ENCODE measurements around the gene MYL7. TPM values are rescaled to one million over a fixed set of nuclear protein-coding genes. Genes with fewer than 3 reads are reported as not detected.

The MYL7 gene
- total and polyA plus RNA-seq, 2 of the 13 experiments (the other 11 are each of a cell fraction or from before 2014, with no cell fraction given), result 1.8 TPM; not detected in 1

DNA sequence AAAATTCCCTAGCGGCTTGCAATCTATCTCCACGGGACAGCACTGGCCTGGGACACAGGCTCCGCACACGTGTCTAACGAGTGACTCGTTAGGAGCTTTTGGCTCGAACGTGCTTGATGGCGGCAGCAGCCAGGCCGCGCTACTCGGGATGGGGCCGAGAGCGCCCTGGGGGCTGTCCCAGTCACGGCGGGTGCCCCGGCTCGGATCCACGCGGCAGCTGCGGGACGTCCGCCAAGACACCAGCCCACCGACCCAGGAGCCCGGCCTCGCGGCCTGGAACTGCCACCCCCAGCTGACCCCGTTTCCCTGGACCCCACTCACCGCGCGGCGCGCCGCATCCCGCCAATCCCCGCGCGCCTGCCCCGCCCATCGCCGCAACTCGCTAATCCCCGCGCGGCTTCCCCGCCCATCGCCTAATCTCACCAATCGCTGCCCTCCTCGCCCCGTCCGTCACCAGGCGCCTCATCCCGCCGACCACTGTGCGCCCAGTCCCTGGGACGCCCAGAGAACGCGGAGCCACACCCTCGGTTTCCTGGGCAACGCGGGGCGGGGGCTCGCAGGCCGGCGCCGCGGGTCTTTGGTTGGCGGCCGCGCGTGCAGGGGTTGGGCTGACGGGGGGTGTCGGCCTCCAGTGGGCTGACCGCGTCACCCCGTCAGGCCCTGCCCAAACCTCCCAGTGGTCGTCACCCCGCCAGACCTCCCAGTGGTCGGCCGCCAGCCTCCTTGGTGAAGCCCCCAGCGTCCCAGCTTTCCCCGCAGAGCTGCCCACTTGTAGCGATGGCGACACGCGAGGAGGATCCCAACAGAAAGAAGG lies 17.7 kb downstream of the MYL7 start, which contains the start of gene POLD2 (continued):
- TF ChIP-seq, protein P1, sequence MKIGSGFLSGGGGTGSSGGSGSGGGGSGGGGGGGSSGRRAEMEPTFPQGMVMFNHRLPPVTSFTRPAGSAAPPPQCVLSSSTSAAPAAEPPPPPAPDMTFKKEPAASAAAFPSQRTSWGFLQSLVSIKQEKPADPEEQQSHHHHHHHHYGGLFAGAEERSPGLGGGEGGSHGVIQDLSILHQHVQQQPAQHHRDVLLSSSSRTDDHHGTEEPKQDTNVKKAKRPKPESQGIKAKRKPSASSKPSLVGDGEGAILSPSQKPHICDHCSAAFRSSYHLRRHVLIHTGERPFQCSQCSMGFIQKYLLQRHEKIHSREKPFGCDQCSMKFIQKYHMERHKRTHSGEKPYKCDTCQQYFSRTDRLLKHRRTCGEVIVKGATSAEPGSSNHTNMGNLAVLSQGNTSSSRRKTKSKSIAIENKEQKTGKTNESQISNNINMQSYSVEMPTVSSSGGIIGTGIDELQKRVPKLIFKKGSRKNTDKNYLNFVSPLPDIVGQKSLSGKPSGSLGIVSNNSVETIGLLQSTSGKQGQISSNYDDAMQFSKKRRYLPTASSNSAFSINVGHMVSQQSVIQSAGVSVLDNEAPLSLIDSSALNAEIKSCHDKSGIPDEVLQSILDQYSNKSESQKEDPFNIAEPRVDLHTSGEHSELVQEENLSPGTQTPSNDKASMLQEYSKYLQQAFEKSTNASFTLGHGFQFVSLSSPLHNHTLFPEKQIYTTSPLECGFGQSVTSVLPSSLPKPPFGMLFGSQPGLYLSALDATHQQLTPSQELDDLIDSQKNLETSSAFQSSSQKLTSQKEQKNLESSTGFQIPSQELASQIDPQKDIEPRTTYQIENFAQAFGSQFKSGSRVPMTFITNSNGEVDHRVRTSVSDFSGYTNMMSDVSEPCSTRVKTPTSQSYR (CRISPR knock-in tag; IDR thresholded peaks at IDR 0.05; ENCODE audit: borderline replicate concordance), result peak; percentile 29; the same call in 1 of the 2 replicates
- TF ChIP-seq, protein P2, sequence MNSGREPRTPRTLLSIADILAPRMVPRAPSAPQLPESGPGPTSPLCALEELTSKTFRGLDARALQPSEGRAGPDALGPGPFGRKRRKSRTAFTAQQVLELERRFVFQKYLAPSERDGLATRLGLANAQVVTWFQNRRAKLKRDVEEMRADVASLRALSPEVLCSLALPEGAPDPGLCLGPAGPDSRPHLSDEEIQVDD (CRISPR knock-in tag; IDR thresholded peaks at IDR 0.05; ENCODE audit: borderline replicate concordance), result peak; percentile 46; the same call in 1 of the 2 replicates
- TF ChIP-seq ARNT2 (CRISPR knock-in tag; IDR thresholded peaks at IDR 0.05; ENCODE audit: low read depth), result peak; percentile 86; the same call in 1 of the 2 replicates
- no peak for TF ChIP-seq NFATC3 (CRISPR knock-in tag; IDR thresholded peaks at IDR 0.05)
- peak; percentile 72; the same call in 1 of the 2 replicates for TF ChIP-seq ZNF782 (CRISPR knock-in tag; IDR thresholded peaks at IDR 0.05; ENCODE audit: borderline replicate concordance)
- TF ChIP-seq, protein P3, sequence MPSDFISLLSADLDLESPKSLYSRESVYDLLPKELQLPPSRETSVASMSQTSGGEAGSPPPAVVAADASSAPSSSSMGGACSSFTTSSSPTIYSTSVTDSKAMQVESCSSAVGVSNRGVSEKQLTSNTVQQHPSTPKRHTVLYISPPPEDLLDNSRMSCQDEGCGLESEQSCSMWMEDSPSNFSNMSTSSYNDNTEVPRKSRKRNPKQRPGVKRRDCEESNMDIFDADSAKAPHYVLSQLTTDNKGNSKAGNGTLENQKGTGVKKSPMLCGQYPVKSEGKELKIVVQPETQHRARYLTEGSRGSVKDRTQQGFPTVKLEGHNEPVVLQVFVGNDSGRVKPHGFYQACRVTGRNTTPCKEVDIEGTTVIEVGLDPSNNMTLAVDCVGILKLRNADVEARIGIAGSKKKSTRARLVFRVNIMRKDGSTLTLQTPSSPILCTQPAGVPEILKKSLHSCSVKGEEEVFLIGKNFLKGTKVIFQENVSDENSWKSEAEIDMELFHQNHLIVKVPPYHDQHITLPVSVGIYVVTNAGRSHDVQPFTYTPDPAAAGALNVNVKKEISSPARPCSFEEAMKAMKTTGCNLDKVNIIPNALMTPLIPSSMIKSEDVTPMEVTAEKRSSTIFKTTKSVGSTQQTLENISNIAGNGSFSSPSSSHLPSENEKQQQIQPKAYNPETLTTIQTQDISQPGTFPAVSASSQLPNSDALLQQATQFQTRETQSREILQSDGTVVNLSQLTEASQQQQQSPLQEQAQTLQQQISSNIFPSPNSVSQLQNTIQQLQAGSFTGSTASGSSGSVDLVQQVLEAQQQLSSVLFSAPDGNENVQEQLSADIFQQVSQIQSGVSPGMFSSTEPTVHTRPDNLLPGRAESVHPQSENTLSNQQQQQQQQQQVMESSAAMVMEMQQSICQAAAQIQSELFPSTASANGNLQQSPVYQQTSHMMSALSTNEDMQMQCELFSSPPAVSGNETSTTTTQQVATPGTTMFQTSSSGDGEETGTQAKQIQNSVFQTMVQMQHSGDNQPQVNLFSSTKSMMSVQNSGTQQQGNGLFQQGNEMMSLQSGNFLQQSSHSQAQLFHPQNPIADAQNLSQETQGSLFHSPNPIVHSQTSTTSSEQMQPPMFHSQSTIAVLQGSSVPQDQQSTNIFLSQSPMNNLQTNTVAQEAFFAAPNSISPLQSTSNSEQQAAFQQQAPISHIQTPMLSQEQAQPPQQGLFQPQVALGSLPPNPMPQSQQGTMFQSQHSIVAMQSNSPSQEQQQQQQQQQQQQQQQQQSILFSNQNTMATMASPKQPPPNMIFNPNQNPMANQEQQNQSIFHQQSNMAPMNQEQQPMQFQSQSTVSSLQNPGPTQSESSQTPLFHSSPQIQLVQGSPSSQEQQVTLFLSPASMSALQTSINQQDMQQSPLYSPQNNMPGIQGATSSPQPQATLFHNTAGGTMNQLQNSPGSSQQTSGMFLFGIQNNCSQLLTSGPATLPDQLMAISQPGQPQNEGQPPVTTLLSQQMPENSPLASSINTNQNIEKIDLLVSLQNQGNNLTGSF (CRISPR knock-in tag; IDR thresholded peaks at IDR 0.05), result no peak
- TF ChIP-seq, protein P4, sequence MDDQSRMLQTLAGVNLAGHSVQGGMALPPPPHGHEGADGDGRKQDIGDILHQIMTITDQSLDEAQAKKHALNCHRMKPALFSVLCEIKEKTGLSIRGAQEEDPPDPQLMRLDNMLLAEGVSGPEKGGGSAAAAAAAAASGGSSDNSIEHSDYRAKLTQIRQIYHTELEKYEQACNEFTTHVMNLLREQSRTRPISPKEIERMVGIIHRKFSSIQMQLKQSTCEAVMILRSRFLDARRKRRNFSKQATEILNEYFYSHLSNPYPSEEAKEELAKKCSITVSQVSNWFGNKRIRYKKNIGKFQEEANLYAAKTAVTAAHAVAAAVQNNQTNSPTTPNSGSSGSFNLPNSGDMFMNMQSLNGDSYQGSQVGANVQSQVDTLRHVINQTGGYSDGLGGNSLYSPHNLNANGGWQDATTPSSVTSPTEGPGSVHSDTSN (CRISPR knock-in tag; IDR thresholded peaks at IDR 0.05; ENCODE audit: borderline replicate concordance), result 0 out of 2 replicates have a peak, but pooled peaks have one; percentile 49
- TF ChIP-seq, protein P5, sequence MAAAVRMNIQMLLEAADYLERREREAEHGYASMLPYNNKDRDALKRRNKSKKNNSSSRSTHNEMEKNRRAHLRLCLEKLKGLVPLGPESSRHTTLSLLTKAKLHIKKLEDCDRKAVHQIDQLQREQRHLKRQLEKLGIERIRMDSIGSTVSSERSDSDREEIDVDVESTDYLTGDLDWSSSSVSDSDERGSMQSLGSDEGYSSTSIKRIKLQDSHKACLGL (CRISPR knock-in tag; IDR thresholded peaks at IDR 0.05), result peak; percentile 94
- TF ChIP-seq SALL2 (CRISPR knock-in tag; IDR thresholded peaks at IDR 0.05), result peak; percentile 21; the same call in 1 of the 2 replicates
- TF ChIP-seq EHMT2 (IDR thresholded peaks at IDR 0.05; ENCODE audit: borderline replicate concordance, low read depth, low read length), result no peak
- 0 out of 2 replicates have a peak, but pooled peaks have one; percentile 47 for TF ChIP-seq ZNF878 (CRISPR knock-in tag; IDR thresholded peaks at IDR 0.05)
- peak; percentile 66 for TF ChIP-seq ERF (CRISPR knock-in tag; IDR thresholded peaks at IDR 0.05)
- TF ChIP-seq, protein P6, sequence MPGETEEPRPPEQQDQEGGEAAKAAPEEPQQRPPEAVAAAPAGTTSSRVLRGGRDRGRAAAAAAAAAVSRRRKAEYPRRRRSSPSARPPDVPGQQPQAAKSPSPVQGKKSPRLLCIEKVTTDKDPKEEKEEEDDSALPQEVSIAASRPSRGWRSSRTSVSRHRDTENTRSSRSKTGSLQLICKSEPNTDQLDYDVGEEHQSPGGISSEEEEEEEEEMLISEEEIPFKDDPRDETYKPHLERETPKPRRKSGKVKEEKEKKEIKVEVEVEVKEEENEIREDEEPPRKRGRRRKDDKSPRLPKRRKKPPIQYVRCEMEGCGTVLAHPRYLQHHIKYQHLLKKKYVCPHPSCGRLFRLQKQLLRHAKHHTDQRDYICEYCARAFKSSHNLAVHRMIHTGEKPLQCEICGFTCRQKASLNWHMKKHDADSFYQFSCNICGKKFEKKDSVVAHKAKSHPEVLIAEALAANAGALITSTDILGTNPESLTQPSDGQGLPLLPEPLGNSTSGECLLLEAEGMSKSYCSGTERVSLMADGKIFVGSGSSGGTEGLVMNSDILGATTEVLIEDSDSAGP (CRISPR knock-in tag; IDR thresholded peaks at IDR 0.05; ENCODE audit: borderline replicate concordance), result peak; percentile 86
- peak; percentile 87; the same call in 1 of the 2 replicates for TF ChIP-seq ZNF776 (CRISPR knock-in tag; IDR thresholded peaks at IDR 0.05)
